Suprapubic skin (tissue), 4 donors: Measurements from ENCODE around the gene THAP2. TPM values are rescaled to one million over a fixed set of nuclear protein-coding genes. Genes with fewer than 3 reads are reported as not detected.

Experiments
- DNase-seq, 2 donors: peaks; one replicate each; pipeline ENCODE4 v3.0.0-alpha.2; 2019; ENCODE audit warnings: low spot score in 2 of 2
- H3K27ac ChIP-seq: fragments of 200-600 bp; sonication (generic); one replicate; pipeline ENCODE4 v1.5.1; 2019
- H3K27me3 ChIP-seq: fragments of 200-600 bp; sonication (generic); one replicate; pipeline ENCODE4 v1.5.1; 2019
- H3K36me3 ChIP-seq: fragments of 200-600 bp; sonication (generic); one replicate; pipeline ENCODE4 v1.5.1; 2019
- H3K4me1 ChIP-seq: fragments of 200-600 bp; sonication (generic); one replicate; pipeline ENCODE4 v1.5.1; 2019
- H3K4me3 ChIP-seq: fragments of 200-600 bp; sonication (generic); one replicate; pipeline ENCODE4 v1.5.1; 2019; ENCODE audit warnings: mild to moderate bottlenecking
- H3K9me3 ChIP-seq: fragments of 200-600 bp; sonication (generic); one replicate; pipeline ENCODE4 v1.5.1; 2019
- EP300 ChIP-seq: sonication (generic); formaldehyde crosslinking; IDR thresholded peaks from one replicate; pipeline ENCODE4 v1.6.1; 2017; ENCODE audit warnings: antibody characterized with exemption
- POLR2A ChIP-seq, 2 donors: fragments of 450-650 bp; IDR thresholded peaks; one replicate each; pipeline ENCODE4 v1.6.1; 2017; ENCODE audit warnings: antibody characterized with exemption in 2 of 2, mild to moderate bottlenecking in 2 of 2, moderate library complexity in 2 of 2
- POLR2AphosphoS5 ChIP-seq, 3 donors: sonication (generic); formaldehyde crosslinking; IDR thresholded peaks; one replicate each; pipeline ENCODE4 v1.6.1; 2017; ENCODE audit warnings: antibody characterized with exemption in 3 of 3
- WGBS: methylation state at CpG from one replicate; pipeline ENCODE4 v1.1.5; 2018; 5-methylcytosine and 5-hydroxymethylcytosine counted together
- total RNA-seq, 4 donors: library from RNA; depleted of rRNA; stranded (reverse); fragments of >200 nt; gene quantifications; one replicate each; pipeline ENCODE4 v1.1.0, GENCODE V29; 2016

THAP2 gene
- total RNA-seq, 4 donors from 2014 or later: 1.9 to 3.6 (median 3.3) TPM

- H3K27me3 ChIP-seq: no peaks in the 10 kb centered on the region
- H3K36me3 ChIP-seq: no peaks in the 10 kb centered on the region
- no peak for DNase-seq
- H3K4me1 ChIP-seq: no peaks in the 10 kb centered on the region
- WGBS: 62% methylated on average over 4 of the region's 5 CpGs
- no peak overlapping the region for H3K27ac ChIP-seq
- no peaks in the 10 kb centered on the region for H3K9me3 ChIP-seq
- TF ChIP-seq POLR2AphosphoS5 (IDR thresholded peaks at IDR 0.05) (no peak), EP300 (no peak), POLR2A (IDR thresholded peaks at IDR 0.05) (no peak)
- no peak overlapping the region for H3K4me3 ChIP-seq
These were observed 63.9 kb downstream of the THAP2 start for GRCh38 chr12:71727958-71728357.

Other genes starting within 250 kb of the THAP2 start
- gene LGR5, start 224.5 kb upstream of the THAP2 start, total RNA-seq: 1 to 10 TPM in 3 of 4 donors, under 1 TPM in 1; 0.97 to 5.5 (median 2.9) TPM
- gene ZFC3H1, start 453 bp upstream of the THAP2 start, total RNA-seq: 100 to 1,000 TPM in 1 of 4 donors, 10 to 100 TPM in 3; 52.0 to 202 (median 71.5) TPM
- 10 to 100 TPM; 24.5 to 52.9 (median 43.5) TPM for gene TMEM19, start 21.8 kb downstream of the THAP2 start, total RNA-seq
- 10 to 100 TPM; 13.7 to 38.5 (median 32.2) TPM for gene RAB21, start 90.6 kb downstream of the THAP2 start, total RNA-seq
- gene TBC1D15, start 175.5 kb downstream of the THAP2 start, total RNA-seq: 10 to 100 TPM; 25.1 to 67.4 (median 34.2) TPM